GM12872 (cell line): ENCODE data around the gene BBS2.

Experiments used
- CTCF ChIP-seq: IDR thresholded peaks from 3 replicates; pipeline ENCODE4 v1.5.1; 2011; ENCODE audit warnings: low read depth, mild to moderate bottlenecking, low read length, moderate library complexity; ENCODE audit not compliant: insufficient read depth

Gene BBS2

GRCh38 chr16:56539656-56540055 lies 19.8 kb upstream of the BBS2 start:
- TF ChIP-seq CTCF: no peak

GRCh38 chr16:56538331-56538730 lies 18.5 kb upstream of the BBS2 start:
- no peak for TF ChIP-seq CTCF

GRCh38 chr16:56534847-56535383 lies 15.1 kb upstream of the BBS2 start:
- TF ChIP-seq CTCF: no peak

GRCh38 chr16:56532714-56533113 lies 12.9 kb upstream of the BBS2 start:
- TF ChIP-seq CTCF: no peak

GRCh38 chr16:56530872-56531271 lies 11.0 kb upstream of the BBS2 start:
- TF ChIP-seq CTCF: no peak

- TF ChIP-seq CTCF: no peak
Observed at GRCh38 chr16:56525236-56525635, 5.4 kb upstream of the BBS2 start.

GRCh38 chr16:56520251-56520577 lies 390 bp upstream of the BBS2 start:
- no peak for TF ChIP-seq CTCF

GRCh38 chr16:56518425-56518824 lies 1.4 kb downstream of the BBS2 start:
- TF ChIP-seq CTCF: no peak
